NCI-H748 treated with DMSO at 0.1 percent for 48 hours (cell line): Measurements from ENCODE around the gene CTIF.
"Not testable (repeated sequence)": the region's sequence is repeated elsewhere in the genome, so short reads cannot be mapped to it uniquely, and the experiment has no call there.

Experiments
- DNase-seq: peaks from one replicate; lab custom pipeline; 2025; lab: John Stamatoyannopoulos, UW

Gene CTIF

GRCh38 chr18:48803518-48803917 is 264.7 kb downstream of the CTIF start:
- DNase-seq: no peak

DNA sequence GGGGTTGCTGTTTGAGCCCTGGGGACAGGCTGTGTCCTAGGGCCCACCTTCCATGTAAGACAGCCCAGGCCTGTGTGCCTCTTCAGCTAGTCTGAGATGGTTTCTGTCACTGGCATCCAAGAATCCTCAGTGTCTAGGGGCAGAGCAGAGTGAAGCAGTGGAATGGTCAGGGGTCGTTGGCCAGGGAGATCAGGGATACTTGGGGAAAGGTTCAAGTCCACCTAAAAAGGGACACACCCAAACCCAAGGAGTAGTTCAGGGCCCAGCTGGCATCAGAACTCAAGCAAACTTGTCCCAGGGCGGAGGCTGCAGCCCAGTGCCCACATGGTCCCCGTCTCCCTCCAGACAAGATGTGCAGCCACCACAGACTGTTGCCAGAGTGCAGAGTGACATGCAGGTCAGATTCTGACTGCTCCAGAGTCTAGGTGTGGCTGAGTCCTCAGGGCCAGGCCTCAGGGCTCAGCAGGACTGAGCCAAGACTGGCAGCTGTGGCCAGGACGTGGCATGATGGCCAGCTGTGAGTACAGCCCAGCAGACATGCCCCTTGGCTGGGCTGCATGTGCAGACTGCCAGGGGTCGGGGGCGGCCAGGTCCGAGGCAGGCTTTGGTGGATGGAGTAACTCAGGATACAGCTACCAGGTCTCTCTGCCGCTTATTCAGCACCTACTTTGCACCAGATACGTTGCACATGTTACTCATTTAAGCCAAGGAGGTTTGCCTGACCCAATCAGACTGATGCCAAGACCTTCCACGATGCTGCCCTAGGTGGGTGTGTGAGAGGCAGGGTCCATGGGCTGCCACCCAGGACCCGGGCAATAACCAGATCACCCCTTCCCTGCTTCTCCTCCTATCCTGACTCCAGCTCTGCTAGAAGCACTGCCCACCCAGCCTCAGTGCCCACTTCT is 265.4 kb downstream of the CTIF start:
- no peak for DNase-seq

DNA sequence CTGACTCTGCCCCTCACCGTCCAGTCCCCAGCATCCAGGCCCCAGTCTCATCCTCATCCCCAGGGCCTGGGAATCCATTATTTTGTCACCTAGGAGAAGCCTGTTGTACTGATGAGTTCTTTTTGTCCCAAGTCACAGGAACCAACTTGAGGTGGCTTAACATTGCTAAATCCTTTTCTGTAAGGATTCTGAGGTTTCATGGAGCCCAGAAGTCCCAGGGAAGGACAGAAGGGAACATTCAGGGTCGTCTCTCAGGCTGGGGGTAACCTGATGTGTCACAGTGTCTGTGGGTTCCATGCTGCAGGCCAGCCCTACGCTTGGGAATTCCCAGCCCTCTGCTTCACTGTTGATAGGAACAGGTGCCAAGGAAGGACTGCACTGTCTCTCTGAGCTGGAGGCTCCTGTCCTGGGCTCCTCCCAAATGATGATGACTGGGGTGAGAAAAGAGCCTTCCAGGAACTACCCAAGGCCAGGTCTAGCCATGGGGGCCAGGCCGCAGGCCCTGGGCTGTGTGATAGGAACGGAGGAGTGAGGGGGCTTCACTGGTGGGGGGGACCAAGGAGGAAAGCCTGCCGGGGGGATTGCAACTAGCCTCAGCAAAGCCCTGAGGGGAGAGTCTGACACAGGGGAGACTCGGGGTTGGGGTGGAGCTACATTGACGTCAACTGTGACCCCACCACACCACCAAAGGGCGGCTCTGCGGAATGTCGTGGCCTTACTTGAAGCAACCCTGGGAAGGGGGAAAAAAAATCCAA is 266.2 kb downstream of the CTIF start:
- no peak for DNase-seq

DNA sequence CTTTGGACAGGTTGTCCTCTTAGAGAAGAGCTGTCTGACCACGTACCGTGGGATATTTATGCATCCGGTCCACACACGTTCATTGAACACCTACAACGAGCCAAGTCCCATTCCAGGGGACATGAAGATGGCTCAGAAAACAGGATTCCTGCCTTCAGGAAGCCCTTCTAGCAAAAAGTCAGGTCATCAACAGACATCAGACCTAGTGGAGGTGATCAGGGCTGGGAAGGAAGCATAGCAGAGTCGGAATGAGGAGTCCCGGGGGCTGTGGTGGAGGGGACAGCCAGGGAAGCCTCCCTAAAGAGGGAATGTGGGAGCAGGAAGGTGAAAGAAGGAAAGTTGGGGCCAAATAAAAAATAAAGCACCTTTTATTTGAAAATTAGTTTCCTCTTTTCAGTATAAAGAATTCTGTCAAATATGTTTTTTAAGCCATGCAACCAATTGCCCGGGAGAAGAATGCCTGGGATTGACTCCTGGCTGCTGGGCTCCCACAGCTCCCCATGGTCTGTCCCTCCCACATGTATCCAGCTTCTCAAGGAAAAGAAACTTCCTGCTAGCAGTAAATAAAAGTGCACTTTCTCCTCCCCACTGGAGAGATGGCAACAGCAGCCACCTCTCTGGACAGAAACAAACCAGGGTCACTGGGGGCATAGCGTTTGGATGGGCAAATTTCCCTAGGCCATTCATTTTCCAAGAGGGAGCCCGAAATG is 267.1 kb downstream of the CTIF start:
- no peak for DNase-seq

DNA sequence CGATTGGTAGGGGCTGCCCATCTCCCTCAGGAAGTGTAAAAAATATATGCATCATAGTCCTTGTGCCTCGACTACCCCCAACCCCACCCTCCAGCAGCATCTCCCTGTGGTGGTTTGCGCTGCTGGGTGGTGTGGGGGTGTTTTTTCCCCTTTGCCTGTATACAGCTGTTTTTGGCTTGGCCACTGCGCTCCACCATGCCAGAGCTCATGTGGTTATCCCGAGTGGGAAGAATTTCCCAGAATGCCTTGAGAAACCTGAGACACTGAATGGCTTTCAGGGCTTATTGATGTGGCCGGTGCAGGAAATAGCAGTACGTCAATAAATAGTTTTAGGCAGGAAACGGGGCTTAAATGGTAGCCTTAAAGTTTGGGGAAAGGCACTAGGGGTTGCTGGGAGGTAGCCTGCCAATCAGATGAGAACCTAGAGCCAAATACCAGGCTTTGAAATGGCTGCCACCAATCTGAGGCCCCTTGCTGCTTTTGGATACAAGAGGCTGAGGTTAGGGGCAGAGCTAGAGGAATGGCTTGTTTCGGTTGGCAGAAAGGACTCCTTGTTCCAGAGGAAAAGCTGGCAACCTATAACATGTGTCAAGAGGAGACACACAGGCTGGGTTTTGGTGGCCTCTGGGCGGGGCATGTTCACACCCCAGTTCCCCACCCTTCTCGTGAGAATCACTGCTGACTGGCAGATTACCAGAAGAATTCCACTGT is 267.9 kb downstream of the CTIF start:
- DNase-seq: no peak

DNA sequence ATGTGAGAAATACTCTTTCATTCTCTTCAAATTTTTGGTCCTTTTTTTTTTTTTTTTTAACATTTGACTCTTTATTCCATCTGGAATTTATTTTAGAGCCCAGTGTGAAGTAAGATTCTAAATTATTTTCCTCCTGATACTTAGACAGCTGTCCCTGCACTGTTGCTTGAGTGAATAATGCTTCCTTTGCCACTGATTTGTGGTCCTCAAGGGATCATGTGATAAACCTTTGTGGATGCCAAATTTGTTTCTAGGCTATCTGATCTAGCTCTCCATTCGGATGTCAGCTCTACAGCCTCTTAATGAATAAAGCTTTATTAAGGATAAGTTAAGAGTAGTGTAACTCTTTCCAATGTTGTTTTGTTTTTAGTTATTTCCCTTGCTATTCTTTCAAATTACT is 269.6 kb downstream of the CTIF start:
- DNase-seq: no peak

- DNase-seq: no peak
These were observed 270.5 kb downstream of the CTIF start for GRCh38 chr18:48809365-48809764.

GRCh38 chr18:48810805-48811204 is 272.0 kb downstream of the CTIF start:
- no peak for DNase-seq

GRCh38 chr18:48811401-48811800 is 272.6 kb downstream of the CTIF start:
- no peak for DNase-seq

- not testable (repeated sequence) for DNase-seq
These were observed 273.2 kb downstream of the CTIF start for GRCh38 chr18:48811977-48812451.

DNA sequence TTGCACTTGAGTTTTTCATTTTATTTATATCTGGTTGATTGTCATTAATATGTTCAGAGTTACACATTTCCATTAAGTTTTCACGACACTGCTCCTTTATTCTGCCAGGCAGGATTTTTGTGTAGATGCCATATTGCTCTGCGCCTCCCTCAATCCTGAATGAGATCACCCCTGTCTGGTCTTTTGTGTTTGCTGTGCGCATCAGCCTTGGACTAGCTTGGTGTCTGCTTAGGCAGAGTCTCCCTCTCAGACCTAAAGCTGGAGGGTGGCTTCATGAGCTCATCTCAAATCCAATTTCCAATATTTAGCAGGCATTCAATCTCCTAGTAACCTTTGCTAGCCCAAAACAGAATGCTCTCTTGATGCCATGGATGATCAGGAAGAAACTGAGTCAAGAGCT is 274.5 kb downstream of the CTIF start:
- DNase-seq: no peak

- no peak for DNase-seq
These were observed 275.1 kb downstream of the CTIF start for GRCh38 chr18:48813833-48814489.

DNA sequence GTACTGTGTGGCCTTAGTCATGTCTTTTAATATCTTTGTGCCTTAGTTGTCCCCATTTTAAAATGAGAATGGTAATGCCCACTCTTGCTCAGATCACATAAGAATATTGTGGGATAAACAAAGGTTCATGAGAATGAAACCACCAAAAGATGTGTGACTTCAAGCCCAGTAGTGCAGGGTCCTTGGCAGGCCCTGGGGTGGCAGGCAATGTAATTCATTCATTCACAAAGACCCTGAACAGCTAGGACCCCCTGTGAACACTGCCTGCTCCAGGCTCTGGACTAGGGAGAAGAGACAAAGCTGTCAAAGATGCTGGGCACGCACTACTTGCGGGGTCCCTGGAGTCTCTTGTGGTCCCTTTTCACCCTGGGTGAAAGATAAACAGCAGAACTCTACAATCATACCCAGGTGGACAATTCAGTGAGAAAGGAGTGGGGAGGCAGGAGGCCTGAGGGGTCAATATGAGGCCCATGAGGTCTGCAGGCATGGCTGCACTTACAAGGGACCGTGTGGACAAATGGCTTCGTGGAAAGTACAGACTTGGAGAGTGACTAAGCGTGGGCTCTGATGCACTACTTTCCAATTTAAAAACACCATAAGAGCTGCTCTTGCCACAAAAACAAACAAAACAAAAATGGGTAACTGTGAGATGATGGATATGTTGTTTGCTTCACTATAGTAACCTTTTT is 275.8 kb downstream of the CTIF start:
- DNase-seq: no peak

DNA sequence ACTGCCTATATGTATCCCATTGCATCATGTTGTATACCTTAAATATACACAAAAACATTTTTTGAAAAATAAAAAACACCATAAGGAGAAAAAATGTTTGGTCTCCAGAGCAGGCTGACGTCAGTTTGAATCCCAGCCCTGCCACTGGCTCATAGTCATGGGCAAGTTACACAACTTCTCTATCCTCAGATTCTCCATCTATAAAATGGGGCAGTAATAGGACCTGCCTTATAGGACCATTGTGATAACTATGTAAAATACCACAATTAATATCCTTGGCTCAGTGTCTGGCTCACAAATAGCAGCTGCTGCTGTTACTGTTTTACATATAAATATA is 276.3 kb downstream of the CTIF start:
- DNase-seq: no peak

DNA sequence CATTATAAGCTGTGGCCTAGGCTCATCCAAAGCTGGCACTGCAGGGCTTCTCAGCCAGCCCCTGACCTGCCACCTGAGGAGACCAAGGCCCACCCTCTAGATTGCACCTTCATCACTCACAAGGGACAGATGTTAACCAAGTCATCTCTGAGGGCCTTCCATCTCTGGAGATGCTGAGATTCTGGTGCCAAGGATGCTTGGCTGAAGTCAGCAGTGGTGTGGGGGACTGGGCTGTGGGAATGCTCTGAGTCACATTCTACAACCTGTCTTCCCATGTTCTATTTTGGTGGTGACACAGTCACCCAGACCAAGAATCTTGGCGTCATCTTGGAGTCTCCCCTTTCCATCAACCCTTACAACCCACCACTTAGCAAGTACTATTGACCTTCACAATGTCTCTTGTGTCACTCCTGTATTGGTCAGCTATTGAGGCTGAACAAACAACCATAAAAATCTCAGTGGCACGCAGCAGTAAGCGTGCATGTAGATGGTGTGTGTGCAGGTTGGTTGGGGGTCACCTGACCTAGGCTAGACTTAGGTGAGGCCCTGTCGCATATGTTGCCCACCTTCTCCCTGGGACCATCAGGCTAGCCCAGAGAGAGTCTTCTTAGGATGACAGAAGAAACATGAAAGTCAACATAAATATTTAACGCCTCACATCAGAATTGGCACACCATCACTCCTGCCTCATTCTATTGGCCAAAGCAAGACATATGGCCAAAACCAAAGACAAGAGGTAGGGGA is 276.9 kb downstream of the CTIF start:
- no peak for DNase-seq

- DNase-seq: no peak
These were observed 277.7 kb downstream of the CTIF start for GRCh38 chr18:48816554-48816953.

- DNase-seq: no peak
These were observed 278.2 kb downstream of the CTIF start for GRCh38 chr18:48817021-48817461.

GRCh38 chr18:48818329-48819254 is 279.8 kb downstream of the CTIF start:
- DNase-seq: no peak

DNA sequence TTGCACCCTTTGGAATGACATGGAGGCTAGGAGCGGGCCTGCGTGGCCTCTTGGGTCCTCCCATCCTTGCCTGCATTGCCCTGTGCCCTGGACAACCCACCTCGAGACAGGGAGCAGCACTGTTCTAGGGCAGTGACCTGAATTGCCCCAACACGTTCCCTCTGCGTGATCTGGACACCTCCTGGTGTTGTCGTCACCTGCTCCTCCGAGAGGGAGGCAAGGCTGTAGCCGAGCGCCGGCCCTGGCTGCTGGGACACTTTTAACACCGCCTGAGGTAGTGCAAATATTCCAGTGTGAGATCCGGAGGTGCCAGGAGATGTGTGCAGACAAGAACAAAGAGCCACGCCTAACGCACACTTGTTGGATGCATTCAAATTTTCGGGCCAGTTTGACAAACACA is 280.4 kb downstream of the CTIF start:
- DNase-seq: no peak
